Stimulated activated CD8-positive, alpha-beta memory T cell treated with anti-CD3 and anti-CD28 coated beads, Interleukin-12 subunit alpha, Interleukin-12 subunit beta, amount 100 ng/mL, for 1 hour (primary cell): ENCODE data around the gene GUCY1B1.

Experiments
- DNase-seq: peaks from one replicate; pipeline ENCODE4 v3.0.0-alpha.2; 2020; ENCODE audit warnings: low read depth

GUCY1B1 gene

GRCh38 chr4:155799794-155800123 lies 40.9 kb downstream of the GUCY1B1 start:
- DNase-seq = no peak

GRCh38 chr4:155800685-155801343 lies 42.0 kb downstream of the GUCY1B1 start:
- DNase-seq = no peak

- no peak for DNase-seq
Measured at GRCh38 chr4:155802190-155802959, 43.6 kb downstream of the GUCY1B1 start.

- DNase-seq = no peak
Measured at GRCh38 chr4:155805016-155805415, 46.2 kb downstream of the GUCY1B1 start.

- no peak for DNase-seq
Measured at GRCh38 chr4:155807021-155807420, 48.2 kb downstream of the GUCY1B1 start.

- no peak for DNase-seq
Measured at GRCh38 chr4:155809835-155810234, 51.0 kb downstream of the GUCY1B1 start.

- no peak for DNase-seq
Measured at GRCh38 chr4:155811083-155811482, 52.3 kb downstream of the GUCY1B1 start.

- no peak for DNase-seq
Measured at GRCh38 chr4:155818639-155819038, 59.8 kb downstream of the GUCY1B1 start.

- no peak for DNase-seq
Measured at GRCh38 chr4:155819066-155819465, 60.2 kb downstream of the GUCY1B1 start.

- no peak for DNase-seq
Measured at GRCh38 chr4:155820887-155821518, 62.2 kb downstream of the GUCY1B1 start.

GRCh38 chr4:155822572-155822971 lies 63.8 kb downstream of the GUCY1B1 start:
- DNase-seq = no peak

GRCh38 chr4:155828628-155829027 lies 69.8 kb downstream of the GUCY1B1 start:
- DNase-seq = no peak

GRCh38 chr4:155832664-155833063 lies 73.8 kb downstream of the GUCY1B1 start:
- no peak for DNase-seq

GRCh38 chr4:155837203-155837796 lies 78.5 kb downstream of the GUCY1B1 start:
- no peak for DNase-seq

GRCh38 chr4:155842080-155842479 lies 83.3 kb downstream of the GUCY1B1 start:
- no peak for DNase-seq

- DNase-seq = no peak
Measured at GRCh38 chr4:155846929-155847328, 88.1 kb downstream of the GUCY1B1 start.

- no peak for DNase-seq
Measured at GRCh38 chr4:155849042-155849441, 90.2 kb downstream of the GUCY1B1 start.

GRCh38 chr4:155853189-155853588 lies 94.4 kb downstream of the GUCY1B1 start:
- no peak for DNase-seq

- no peak for DNase-seq
Measured at GRCh38 chr4:155854582-155855226, 95.9 kb downstream of the GUCY1B1 start.

GRCh38 chr4:155855897-155856296 lies 97.1 kb downstream of the GUCY1B1 start:
- DNase-seq = no peak
